GM12872 (cell line): ENCODE measurements around the gene SHISA4.

Source experiments
- CTCF ChIP-seq: IDR thresholded peaks from 3 replicates; pipeline ENCODE4 v1.5.1; 2011; ENCODE audit warnings: low read depth, mild to moderate bottlenecking, low read length, moderate library complexity; ENCODE audit not compliant: insufficient read depth

Gene SHISA4

DNA sequence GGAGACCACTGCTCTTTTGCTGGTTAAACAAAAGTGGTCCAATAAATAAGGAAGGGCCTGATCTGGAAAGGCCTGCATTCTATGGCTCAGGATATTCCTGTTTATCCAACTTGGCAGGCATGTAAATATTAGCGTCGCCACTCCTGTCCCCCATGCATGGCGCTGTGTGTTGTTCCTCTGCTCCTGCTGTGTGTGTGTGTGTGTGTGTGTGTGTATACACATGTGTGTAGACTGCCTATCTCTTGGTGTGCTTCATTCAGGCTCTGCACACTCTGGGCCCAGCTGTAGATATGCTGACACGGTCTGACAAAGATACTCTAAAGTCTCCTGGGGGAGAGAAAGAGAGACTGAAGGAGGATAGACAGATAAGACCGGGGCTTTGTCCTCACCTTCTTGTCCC is 50.9 kb downstream of the SHISA4 start:
- TF ChIP-seq CTCF = no peak

DNA sequence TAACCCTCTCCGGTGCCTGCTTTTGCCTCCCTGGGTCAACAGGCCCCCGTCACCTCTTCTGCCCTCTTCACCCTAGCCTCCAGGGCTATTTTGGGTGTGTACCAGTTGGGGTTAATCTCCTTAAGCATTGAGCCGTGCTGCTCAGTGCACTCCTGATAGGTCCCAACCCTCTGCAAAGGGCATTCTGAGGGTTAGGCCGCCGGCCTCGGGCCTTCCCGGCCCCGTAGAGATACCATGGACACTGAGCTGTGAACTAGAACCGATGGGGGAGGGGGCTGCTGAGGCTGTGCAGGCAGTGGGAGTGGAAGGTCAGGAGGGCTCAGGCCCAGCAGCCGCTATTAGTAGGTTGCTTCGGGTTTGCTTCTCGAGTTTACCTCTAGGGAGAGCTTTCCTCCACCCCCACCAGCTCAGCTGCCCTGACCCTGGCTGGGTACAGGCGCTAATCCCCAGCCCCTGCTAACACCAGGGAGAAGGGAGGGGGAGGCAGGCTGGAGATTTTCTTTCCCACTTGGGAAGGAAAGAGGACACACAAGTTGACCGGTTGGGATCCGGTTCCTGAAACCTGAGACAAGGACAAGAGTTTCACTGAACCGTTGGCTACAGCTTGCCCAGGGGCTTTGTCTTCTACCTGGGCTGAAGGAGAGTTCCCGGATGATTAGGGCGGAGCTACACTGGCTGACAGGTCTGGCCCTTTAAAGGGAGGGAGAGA is 52.9 kb downstream of the SHISA4 start:
- no peak for TF ChIP-seq CTCF

DNA sequence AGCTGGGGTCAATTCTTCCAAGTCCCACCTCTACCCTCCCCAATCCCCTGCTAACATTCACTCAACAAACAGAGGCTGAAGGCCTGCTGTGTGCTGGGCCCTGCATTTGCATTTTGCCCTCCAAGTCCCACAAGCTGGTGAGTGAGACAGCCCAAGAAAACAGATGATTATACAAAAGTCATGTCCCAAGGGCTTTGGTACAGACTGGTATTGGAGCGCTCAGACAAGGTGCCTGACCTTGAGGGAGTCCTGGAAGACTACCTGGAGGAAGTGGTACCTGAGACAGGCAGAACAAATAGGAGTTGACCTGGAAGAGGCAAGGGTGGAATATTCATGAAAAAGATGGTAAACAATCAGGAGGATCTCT is 53.4 kb downstream of the SHISA4 start:
- no peak for TF ChIP-seq CTCF
